ENCODE measurements around the gene NT5C2.

DNA sequence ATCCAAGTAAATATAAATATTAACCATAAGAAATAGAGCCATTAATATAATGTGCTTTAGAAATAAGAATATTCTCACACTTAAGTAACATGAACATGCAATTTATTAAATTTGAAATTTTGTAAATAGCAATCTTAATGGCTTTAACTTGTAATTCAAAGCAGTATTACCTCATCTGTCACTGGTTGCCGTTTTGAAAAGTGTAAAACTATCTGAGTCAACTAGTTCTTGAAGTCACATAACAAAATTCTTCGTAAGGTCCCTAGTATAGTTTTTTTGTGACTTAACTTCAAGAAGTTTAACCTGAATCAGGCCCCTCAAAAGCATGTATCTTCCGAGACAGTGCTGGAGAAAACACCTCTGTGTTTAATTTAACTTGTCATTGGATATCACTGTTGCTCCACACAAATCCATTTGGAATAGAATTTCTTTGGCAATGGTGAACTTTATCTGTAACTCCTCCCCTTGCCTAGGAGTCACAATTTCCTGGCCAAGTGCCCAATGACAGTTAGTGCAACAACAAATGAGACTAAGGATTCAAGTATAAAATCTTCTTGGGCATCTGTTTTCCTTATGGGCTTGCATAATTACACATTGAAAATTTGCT is 47.1 kb downstream of the NT5C2 start:
- TF ChIP-seq CTCF (conservative IDR thresholded peaks at IDR 0.05; ENCODE audit: low read depth, low read length) (no peak), EZH2 (IDR thresholded peaks at IDR 0.05; ENCODE audit: low read length, unreplicated experiment) (no peak)

Data from PC-3 (cell line).